ENCODE data around the gene ZFC3H1. TPM values are rescaled to one million over a fixed set of nuclear protein-coding genes. Genes with fewer than 3 reads are reported as not detected.
A peak's percentile ranks its signal among the peaks of the same experiment; 100 is the strongest.

The ZFC3H1 gene
- total and polyA plus RNA-seq, 5 donors: 12.4 to 29.5 (median 22.4) TPM

DNA sequence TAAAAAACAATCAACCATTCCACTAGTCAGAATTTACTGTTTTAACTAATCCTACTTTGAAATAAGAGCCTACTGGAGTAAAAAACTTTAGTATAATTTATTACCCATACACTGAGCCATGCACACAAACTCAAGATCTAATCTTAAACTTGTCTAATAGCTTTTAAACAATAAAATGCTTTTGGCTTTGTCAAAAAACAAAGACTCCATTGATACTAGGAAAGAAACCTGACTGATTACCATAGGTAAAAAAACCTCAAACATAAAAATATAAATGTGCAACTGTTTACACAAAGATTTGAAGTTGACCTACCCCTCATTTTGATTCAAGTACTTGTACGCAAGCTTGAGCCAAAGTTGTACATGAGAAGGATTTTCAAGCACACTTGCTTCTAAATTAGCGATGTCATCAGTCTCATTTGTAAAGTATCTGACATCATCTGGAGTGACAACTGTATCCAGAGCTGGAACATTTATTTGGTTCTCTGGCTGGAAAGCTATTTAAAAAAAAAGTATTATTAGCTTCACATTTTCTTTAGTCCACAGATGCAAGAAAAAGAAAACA is 36.1 kb downstream of the ZFC3H1 start:
- no peak overlapping the region for H3K27ac ChIP-seq (ENCODE audit: low read length)
- DNase-seq (no peak), ATAC-seq (no peak)
- no peak overlapping the region for H3K4me3 ChIP-seq (ENCODE audit: low read length)
- H3K27me3 ChIP-seq (ENCODE audit: control insufficient read depth, insufficient read depth): no peaks in the 10 kb centered on the region
- no peaks in the 10 kb centered on the region for H3K9me3 ChIP-seq (ENCODE audit: control insufficient read depth, low read length)
- 87% methylated on average over 2 of the region's 2 CpGs for WGBS
- H3K4me1 ChIP-seq (ENCODE audit: control insufficient read depth, insufficient read depth, low read length): no peaks in the 10 kb centered on the region
- intact Hi-C loops (cut with DNase I): no loop called here

DNA sequence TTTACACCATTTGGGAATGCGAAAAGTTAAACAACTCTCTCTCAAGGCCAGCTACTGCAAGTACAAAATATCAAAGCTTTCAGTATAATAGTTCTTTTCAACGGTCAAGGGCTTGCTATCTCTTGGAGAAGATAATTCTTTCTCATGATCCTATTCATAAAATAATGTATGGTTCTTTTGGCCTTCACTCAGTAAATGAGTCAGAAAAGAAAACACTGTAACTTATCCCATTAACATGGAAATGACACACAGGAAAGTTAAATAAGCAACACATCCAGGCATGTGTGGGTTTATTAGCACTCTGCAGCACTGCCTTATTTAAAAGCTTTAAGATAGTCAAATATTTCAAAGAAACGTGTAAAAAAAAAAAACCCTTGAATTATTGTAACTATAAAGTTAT is 36.9 kb downstream of the ZFC3H1 start:
- intact Hi-C loops (cut with DNase I): no loop called here
- Histone ChIP-seq H3K27me3 (ENCODE audit: control insufficient read depth, insufficient read depth) (no peaks in the 10 kb centered on the region), H3K9me3 (ENCODE audit: control insufficient read depth, low read length) (no peaks in the 10 kb centered on the region), H3K4me3 (ENCODE audit: low read length) (no peak overlapping the region), H3K27ac (ENCODE audit: low read length) (no peak overlapping the region), H3K4me1 (ENCODE audit: control insufficient read depth, insufficient read depth, low read length) (no peaks in the 10 kb centered on the region)
- 43% methylated on average over 3 of the region's 3 CpGs for WGBS
- ATAC-seq (peak in 1 of 2 donors; percentile 31), DNase-seq (no peak)

DNA sequence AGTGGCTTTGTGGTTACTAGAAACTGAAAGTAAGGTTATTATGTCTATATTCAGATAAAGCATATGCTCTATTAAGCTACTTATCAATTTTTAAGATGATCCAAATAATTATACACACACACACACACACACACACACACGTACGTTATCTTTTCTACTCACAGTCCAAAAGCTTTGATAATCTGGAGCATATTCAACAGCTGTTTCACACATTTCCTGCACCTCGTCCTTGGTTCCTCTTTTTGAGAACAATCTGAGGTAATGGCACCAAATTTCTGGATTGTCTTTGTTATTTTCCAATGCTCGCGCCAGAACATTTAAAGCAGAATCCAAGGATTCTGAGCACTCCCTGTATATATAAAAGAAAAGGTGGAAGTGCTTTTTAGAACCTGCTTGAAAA is 37.5 kb downstream of the ZFC3H1 start:
- Histone ChIP-seq H3K9me3 (ENCODE audit: control insufficient read depth, low read length) (no peaks in the 10 kb centered on the region), H3K27me3 (ENCODE audit: control insufficient read depth, insufficient read depth) (no peaks in the 10 kb centered on the region), H3K4me1 (ENCODE audit: control insufficient read depth, insufficient read depth, low read length) (no peaks in the 10 kb centered on the region), H3K27ac (ENCODE audit: low read length) (no peak overlapping the region), H3K4me3 (ENCODE audit: low read length) (no peak overlapping the region)
- WGBS: 25% methylated on average over 5 of the region's 5 CpGs
- intact Hi-C loops (cut with DNase I): no loop called here
- DNase-seq (no peak), ATAC-seq (peak; percentile 51 to 70)

DNA sequence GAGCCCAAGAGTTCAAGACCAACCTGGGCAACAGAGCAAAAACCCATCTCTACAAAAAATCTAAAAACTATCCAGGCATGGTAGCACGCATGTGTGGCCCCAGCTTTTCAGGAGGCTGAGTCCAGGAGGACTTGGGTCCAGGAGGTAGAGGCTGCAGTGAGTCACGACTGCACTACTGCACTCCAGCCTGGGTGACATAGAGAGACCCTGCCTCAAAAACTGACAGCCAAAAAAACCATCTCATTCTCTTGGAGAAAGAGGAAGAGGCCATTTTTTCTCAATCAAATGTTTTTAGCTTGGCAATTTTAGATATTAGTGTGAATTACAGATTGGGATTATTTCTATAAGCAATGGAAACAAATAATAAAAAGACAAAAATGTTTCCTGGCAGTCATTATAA is 38.2 kb downstream of the ZFC3H1 start:
- Histone ChIP-seq H3K9me3 (ENCODE audit: control insufficient read depth, low read length) (no peaks in the 10 kb centered on the region), H3K27ac (ENCODE audit: low read length) (peak overlapping the region; percentile 37), H3K4me3 (ENCODE audit: low read length) (no peak overlapping the region), H3K4me1 (ENCODE audit: control insufficient read depth, insufficient read depth, low read length) (no peaks in the 10 kb centered on the region), H3K27me3 (ENCODE audit: control insufficient read depth, insufficient read depth) (no peaks in the 10 kb centered on the region)
- WGBS: 90% methylated on average over 2 of the region's 2 CpGs
- DNase-seq (no peak), ATAC-seq (no peak)
- intact Hi-C loops (cut with DNase I): no loop called here

DNA sequence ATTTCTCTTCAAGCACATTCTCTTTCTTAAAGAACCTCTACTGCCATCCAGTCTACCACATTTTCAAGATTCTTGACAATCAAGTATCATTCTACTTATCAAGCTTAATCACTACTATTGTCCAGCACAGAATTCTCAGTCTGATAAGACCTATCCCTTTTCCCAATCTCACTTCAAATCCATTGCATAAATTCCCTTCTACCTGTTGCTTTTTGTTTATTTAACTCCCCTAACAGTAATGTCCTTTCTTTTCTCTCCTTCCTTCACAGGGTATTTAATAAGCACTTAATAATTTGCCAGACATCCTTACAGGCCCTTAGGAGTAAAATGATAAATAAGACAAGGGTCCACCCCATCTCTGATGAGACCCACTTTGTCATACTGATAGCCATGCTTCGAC is 41.7 kb downstream of the ZFC3H1 start:
- Histone ChIP-seq H3K4me1 (ENCODE audit: control insufficient read depth, insufficient read depth, low read length) (no peaks in the 10 kb centered on the region), H3K27ac (ENCODE audit: low read length) (no peak overlapping the region), H3K9me3 (ENCODE audit: control insufficient read depth, low read length) (no peaks in the 10 kb centered on the region), H3K27me3 (ENCODE audit: control insufficient read depth, insufficient read depth) (no peaks in the 10 kb centered on the region), H3K4me3 (ENCODE audit: low read length) (no peak overlapping the region)
- DNase-seq: no peak
- ATAC-seq: no peak
- 100% methylated on average over 1 of the region's 1 CpG for WGBS
- intact Hi-C loops (cut with DNase I): no loop called here

DNA sequence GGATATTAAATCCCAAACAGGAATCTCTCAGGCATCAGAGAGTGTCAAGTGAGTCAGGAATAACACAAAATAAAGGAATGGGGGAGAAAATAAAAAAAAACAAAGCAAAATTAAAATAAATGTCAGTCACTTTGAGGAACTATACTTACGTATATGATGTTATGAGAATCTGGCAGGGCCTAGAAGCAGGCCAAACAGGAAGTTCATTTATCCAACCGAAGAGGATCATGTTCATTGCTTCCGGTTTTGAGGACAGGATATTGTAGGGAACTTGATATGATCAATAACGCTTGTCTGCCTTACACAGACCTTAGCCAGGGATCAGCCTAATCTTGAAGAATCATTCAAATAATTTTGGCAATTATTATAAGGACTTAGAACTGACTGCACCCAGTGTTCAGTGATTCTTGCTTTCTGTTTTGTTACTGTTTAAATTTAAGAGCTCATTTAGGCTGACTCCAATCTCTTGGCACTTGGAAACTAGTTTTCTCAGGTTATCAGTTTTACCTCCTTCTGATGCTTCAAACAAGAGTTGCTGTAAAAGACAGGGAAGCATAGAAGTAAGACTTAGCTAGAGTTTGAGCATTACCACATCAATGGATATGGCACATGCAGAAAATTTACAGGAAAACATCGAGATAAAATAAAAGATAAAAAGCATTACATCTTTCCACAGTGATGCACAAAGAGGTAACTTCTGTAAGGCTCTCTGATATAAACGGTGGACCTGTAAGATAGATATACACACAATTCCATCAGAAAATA is 53.4 kb downstream of the ZFC3H1 start:
- H3K4me3 ChIP-seq (ENCODE audit: low read length): no peak overlapping the region
- no peaks in the 10 kb centered on the region for H3K27me3 ChIP-seq (ENCODE audit: control insufficient read depth, insufficient read depth)
- no peaks in the 10 kb centered on the region for H3K4me1 ChIP-seq (ENCODE audit: control insufficient read depth, insufficient read depth, low read length)
- DNase-seq (no peak), ATAC-seq (no peak)
- no peaks in the 10 kb centered on the region for H3K9me3 ChIP-seq (ENCODE audit: control insufficient read depth, low read length)
- 59% methylated on average over 6 of the region's 6 CpGs for WGBS
- intact Hi-C loops (cut with DNase I): no loop called here
- H3K27ac ChIP-seq (ENCODE audit: low read length): no peak overlapping the region

DNA sequence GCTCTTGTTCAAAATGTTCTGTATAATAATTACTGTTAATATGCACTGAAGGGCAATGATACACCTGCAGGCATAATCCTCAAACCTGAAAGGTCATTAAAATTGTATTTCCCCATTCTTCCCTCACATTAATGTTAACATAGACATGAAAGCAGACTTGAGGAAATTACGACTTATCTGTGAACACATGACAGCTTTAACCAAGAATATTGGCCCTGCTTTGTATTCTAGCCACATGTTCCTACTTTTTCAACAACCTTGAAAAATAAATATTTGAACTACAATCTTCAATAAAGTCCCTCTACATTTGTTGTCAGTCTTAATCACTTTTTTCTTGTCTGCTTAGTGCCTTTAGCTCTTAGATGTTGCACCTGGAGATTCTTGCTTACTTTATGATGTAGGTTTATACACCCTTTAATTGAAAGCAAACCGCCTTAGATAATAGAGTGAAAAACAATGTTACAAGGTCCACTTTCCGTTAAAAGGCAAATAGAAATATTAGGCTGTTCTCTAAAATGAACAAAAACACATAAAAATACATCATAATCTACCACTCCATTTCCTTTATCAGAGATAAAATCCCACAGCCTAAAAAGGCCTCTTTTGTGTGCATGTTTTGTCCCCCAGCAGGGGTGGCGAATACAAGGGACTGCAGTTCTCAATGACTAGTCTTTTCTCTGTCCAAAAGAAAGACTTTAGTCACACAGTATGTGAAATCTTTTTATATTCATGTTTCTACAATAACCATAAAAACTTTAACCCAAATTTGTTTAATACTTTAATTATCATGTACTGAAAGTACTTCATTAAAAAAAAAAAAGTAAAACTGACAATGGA is 55.9 kb downstream of the ZFC3H1 start:
- 89% methylated on average over 4 of the region's 4 CpGs for WGBS
- ATAC-seq: no peak
- no peaks in the 10 kb centered on the region for H3K27me3 ChIP-seq (ENCODE audit: control insufficient read depth, insufficient read depth)
- H3K9me3 ChIP-seq (ENCODE audit: control insufficient read depth, low read length): no peaks in the 10 kb centered on the region
- H3K27ac ChIP-seq (ENCODE audit: low read length): no peak overlapping the region
- DNase-seq: no peak
- intact Hi-C loops (cut with DNase I): no loop called here
- no peaks in the 10 kb centered on the region for H3K4me1 ChIP-seq (ENCODE audit: control insufficient read depth, insufficient read depth, low read length)
- H3K4me3 ChIP-seq (ENCODE audit: low read length): no peak overlapping the region

DNA sequence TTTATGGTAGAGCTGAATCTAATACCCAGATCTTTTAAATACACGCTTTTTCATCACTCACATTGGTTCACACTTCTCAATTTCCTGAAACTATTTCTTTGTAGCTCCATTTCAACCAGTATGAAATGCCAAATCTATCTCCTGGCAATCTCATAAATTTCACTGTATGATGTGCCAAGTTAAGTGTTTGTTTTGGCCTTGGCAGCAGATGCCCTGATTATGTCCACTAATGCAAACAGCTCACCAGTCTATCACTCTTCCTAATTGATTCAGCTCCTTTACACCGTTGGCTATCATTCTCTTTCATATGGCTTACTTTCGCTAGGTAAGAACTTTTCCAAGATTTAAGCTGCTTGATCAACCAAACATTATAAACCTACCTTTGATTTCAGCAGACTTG is 58.6 kb downstream of the ZFC3H1 start:
- Histone ChIP-seq H3K4me3 (ENCODE audit: low read length) (no peak overlapping the region), H3K27me3 (ENCODE audit: control insufficient read depth, insufficient read depth) (no peaks in the 10 kb centered on the region), H3K27ac (ENCODE audit: low read length) (no peak overlapping the region), H3K4me1 (ENCODE audit: control insufficient read depth, insufficient read depth, low read length) (no peaks in the 10 kb centered on the region), H3K9me3 (ENCODE audit: control insufficient read depth, low read length) (no peaks in the 10 kb centered on the region)
- intact Hi-C loops (cut with DNase I): no loop called here
- 85% methylated on average over 3 of the region's 3 CpGs for WGBS
- no peak for DNase-seq
- ATAC-seq: no peak

DNA sequence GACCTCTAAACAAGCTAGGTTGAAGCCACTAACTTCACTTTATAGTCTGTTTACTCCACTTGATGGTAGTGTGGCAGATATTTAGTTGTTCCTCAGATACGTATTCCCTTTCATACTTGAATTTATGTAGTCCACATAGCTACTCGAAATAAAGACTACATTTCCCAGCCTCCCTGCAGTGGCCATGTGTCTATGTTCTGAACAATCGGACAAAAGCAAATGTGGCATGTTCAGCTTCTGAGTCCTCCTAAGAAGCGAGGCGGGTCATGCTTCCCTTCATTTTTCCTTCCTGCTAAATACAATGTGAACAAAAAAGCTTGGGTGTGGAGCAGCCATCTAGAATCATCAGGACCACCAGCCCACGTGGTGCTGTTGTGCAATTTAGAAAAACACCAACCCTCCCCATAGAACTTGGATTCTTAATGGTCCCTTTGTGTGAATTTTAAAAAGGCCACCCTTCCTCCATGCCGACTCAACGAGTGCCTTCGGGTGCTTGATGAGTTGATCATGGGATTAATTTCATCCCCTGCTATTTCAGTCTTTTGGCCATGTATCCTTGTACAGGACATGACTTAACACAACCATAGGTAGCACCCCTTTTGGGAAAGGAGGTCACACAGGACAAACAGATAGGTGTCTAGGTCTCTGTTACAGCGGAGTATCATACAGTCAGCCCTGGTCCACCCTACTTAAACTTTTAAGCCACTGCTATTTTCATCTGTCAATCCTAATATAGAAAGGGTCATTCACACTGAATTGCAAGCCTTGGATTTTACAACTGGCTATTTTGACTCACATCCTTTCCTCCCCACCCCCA is 60.7 kb downstream of the ZFC3H1 start:
- ATAC-seq: peak; percentile 38 to 53

DNA sequence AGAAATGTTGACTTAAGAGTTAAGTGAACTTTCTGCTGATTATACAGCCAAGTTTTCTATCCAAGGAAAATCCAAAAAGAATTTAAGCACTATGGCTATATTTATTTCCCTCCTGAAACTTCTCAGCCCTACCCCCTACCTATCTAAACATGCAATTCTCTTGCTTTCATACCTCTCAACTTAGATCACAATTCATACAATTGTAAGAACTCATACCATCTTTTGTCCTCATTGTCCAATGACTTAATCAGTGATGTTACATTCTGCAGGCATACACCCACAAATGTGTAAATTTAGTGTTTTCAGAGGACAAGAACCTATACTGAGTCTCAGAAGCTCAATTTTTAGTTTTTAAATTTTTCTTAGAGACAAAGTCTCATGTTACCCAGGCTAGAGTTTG is 62.1 kb downstream of the ZFC3H1 start:
- no peak for ATAC-seq
- H3K27ac ChIP-seq (ENCODE audit: low read length): no peak overlapping the region
- intact Hi-C loops (cut with DNase I): no loop called here

More for the DNA sequence above, 60.7 kb downstream of the ZFC3H1 start:
- H3K4me3 ChIP-seq (ENCODE audit: low read length): no peak overlapping the region
- intact Hi-C loops (cut with DNase I): no loop called here
- no peaks in the 10 kb centered on the region for H3K27me3 ChIP-seq (ENCODE audit: control insufficient read depth, insufficient read depth)
- no peaks in the 10 kb centered on the region for H3K4me1 ChIP-seq (ENCODE audit: control insufficient read depth, insufficient read depth, low read length)
- no peak overlapping the region for H3K27ac ChIP-seq (ENCODE audit: low read length)
- DNase-seq: no peak
- 73% methylated on average over 10 of the region's 10 CpGs for WGBS
- no peaks in the 10 kb centered on the region for H3K9me3 ChIP-seq (ENCODE audit: control insufficient read depth, low read length)

DNA sequence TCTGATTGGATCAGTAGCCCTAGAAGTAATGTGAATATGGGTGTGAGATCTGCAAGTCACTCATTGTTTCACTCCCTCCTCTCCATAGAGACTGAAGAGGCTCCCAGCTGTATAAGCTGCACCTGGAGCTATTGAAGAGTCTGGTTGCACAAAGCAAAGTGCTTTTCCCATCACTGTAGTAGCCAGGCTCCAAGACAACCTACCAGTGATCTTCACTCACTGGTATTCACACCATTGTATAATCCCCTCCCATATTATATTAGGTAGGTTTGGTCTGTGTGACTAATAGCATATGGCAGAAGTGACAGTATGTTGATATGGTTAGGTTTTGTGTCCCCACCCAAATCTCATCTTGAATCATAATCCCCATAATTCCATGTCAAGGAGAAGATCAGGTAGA is 64.4 kb downstream of the ZFC3H1 start:
- Histone ChIP-seq H3K27me3 (ENCODE audit: control insufficient read depth, insufficient read depth) (no peaks in the 10 kb centered on the region), H3K27ac (ENCODE audit: low read length) (no peak overlapping the region), H3K4me3 (ENCODE audit: low read length) (no peak overlapping the region), H3K4me1 (ENCODE audit: control insufficient read depth, insufficient read depth, low read length) (no peaks in the 10 kb centered on the region), H3K9me3 (ENCODE audit: control insufficient read depth, low read length) (no peaks in the 10 kb centered on the region)
- ATAC-seq (no peak), DNase-seq (no peak)
- intact Hi-C loops (cut with DNase I): no loop called here

More for the DNA sequence above, 62.1 kb downstream of the ZFC3H1 start:
- Histone ChIP-seq H3K4me1 (ENCODE audit: control insufficient read depth, insufficient read depth, low read length) (no peaks in the 10 kb centered on the region), H3K27me3 (ENCODE audit: control insufficient read depth, insufficient read depth) (no peaks in the 10 kb centered on the region), H3K4me3 (ENCODE audit: low read length) (no peak overlapping the region), H3K9me3 (ENCODE audit: control insufficient read depth, low read length) (no peaks in the 10 kb centered on the region)
- no peak for DNase-seq
